Upper lobe of left lung (tissue), 4 donors: ENCODE data around the gene PLEKHA5.

ENCODE experiments used
- POLR2A ChIP-seq, 4 donors: fragments of 450-650 bp; IDR thresholded peaks; one replicate each; pipeline ENCODE4 v1.5.1; 2016 to 2017; ENCODE audit warnings: antibody characterized with exemption in 4 of 4, mild to moderate bottlenecking in 2 of 4
- TF ChIP-seq, protein P1 (sequence below), 6 experiments: fragments of 450-650 bp in 4 of 6; fragments of 200-600 bp in 2 of 6; sonication (generic) in 2 of 6; IDR thresholded peaks; one replicate each; pipeline ENCODE4 v1.5.1; 2016 to 2019; ENCODE audit warnings: antibody characterized with exemption in 6 of 6

DNA sequence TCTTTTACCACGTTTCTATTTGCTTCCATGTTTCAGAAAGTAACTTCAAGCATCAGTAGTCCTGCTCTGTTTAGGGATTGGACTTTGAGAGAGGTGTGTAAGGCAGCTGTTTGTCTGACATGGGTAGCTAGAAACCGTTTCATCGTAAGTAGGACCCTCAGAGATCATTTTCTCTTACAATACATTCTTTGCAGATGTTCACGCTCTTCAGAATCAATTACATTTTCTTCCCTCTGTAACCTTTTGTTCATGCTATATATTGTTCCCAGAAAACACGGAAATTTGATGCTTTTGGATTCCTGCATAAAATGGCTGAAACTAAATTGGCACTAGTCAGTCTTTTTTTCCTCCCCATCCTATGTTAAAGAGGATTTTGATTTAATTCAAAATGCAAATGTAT, 247.2 kb downstream of the PLEKHA5 start:
- TF ChIP-seq, protein P1, sequence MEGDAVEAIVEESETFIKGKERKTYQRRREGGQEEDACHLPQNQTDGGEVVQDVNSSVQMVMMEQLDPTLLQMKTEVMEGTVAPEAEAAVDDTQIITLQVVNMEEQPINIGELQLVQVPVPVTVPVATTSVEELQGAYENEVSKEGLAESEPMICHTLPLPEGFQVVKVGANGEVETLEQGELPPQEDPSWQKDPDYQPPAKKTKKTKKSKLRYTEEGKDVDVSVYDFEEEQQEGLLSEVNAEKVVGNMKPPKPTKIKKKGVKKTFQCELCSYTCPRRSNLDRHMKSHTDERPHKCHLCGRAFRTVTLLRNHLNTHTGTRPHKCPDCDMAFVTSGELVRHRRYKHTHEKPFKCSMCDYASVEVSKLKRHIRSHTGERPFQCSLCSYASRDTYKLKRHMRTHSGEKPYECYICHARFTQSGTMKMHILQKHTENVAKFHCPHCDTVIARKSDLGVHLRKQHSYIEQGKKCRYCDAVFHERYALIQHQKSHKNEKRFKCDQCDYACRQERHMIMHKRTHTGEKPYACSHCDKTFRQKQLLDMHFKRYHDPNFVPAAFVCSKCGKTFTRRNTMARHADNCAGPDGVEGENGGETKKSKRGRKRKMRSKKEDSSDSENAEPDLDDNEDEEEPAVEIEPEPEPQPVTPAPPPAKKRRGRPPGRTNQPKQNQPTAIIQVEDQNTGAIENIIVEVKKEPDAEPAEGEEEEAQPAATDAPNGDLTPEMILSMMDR (IDR thresholded peaks at IDR 0.05), result no peak
- no peak for TF ChIP-seq POLR2A (IDR thresholded peaks at IDR 0.05)
